Activated CD8-positive, alpha-beta memory T cell treated with anti-CD3 and anti-CD28 coated beads, Interleukin-2, amount 50 U/mL, for 1 hour (primary cell): ENCODE data around the gene SHROOM3.

ENCODE experiments used
- DNase-seq: peaks from one replicate; pipeline ENCODE4 v3.0.0-alpha.2; 2020; ENCODE audit errors: extremely low read depth

SHROOM3 gene

GRCh38 chr4:76569225-76569624 is 134.2 kb downstream of the SHROOM3 start:
- DNase-seq = no peak

GRCh38 chr4:76569706-76570105 is 134.7 kb downstream of the SHROOM3 start:
- DNase-seq = no peak

- DNase-seq = no peak
These were observed 135.3 kb downstream of the SHROOM3 start for GRCh38 chr4:76570141-76570973.

GRCh38 chr4:76571274-76571673 is 136.2 kb downstream of the SHROOM3 start:
- DNase-seq = no peak

- no peak for DNase-seq
These were observed 137.2 kb downstream of the SHROOM3 start for GRCh38 chr4:76572224-76572623.

- DNase-seq = no peak
These were observed 141.8 kb downstream of the SHROOM3 start for GRCh38 chr4:76576824-76577223.

- no peak for DNase-seq
These were observed 143.1 kb downstream of the SHROOM3 start for GRCh38 chr4:76578002-76578560.

GRCh38 chr4:76579596-76580375 is 144.8 kb downstream of the SHROOM3 start:
- no peak for DNase-seq

GRCh38 chr4:76581077-76581962 is 146.3 kb downstream of the SHROOM3 start:
- DNase-seq = no peak

GRCh38 chr4:76582074-76582816 is 147.2 kb downstream of the SHROOM3 start:
- DNase-seq = no peak

GRCh38 chr4:76582817-76583087 is 147.7 kb downstream of the SHROOM3 start:
- DNase-seq = no peak

GRCh38 chr4:76584241-76585152 is 149.5 kb downstream of the SHROOM3 start:
- DNase-seq = no peak

GRCh38 chr4:76585272-76585671 is 150.2 kb downstream of the SHROOM3 start:
- no peak for DNase-seq

GRCh38 chr4:76585897-76586360 is 150.9 kb downstream of the SHROOM3 start:
- no peak for DNase-seq

GRCh38 chr4:76588274-76588673 is 153.2 kb downstream of the SHROOM3 start:
- no peak for DNase-seq

- DNase-seq = no peak
These were observed 154.4 kb downstream of the SHROOM3 start for GRCh38 chr4:76589402-76589801.

GRCh38 chr4:76589872-76590797 is 155.1 kb downstream of the SHROOM3 start:
- no peak for DNase-seq

GRCh38 chr4:76590798-76591281 is 155.8 kb downstream of the SHROOM3 start:
- no peak for DNase-seq

GRCh38 chr4:76591992-76592391 is 157.0 kb downstream of the SHROOM3 start:
- DNase-seq = no peak
